ENCODE data around the gene PCDHGB4. TPM values are rescaled to one million over a fixed set of nuclear protein-coding genes. Genes with fewer than 3 reads are reported as not detected.

Gene PCDHGB4
- total RNA-seq = 3.7 and 9.3 TPM in 2 replicates

DNA sequence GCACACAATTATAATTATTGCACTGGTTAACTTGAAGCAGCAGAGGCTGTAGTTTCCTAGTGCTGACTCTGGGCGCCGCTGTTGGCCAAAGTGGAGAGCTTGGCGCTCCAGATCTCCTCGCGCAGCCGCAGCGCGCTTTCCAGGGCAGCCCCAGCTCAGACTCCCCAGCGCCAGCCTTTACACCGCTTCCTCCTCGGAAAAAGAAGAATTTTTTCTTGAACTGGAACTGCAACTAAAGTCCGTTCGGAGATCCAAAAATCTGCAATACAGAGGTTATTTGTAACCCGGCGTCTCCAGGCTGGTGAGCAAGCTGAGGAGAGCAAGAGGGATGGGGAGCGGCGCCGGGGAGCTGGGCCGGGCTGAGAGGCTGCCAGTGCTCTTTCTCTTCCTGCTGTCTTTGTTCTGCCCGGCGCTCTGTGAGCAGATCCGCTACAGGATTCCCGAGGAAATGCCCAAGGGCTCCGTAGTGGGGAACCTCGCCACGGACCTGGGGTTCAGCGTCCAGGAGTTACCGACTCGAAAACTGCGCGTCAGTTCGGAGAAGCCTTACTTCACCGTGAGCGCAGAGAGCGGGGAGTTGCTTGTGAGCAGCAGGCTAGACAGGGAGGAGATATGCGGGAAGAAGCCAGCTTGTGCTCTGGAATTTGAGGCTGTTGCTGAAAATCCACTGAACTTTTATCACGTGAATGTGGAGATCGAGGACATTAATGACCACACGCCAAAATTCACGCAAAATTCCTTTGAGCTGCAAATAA lies at the start of gene PCDHGB4:
Gene PCDHGB4, plus strand, starts transcription at position 142 of the 755 bp plus-strand sequence. Its CDS starts 187 bp downstream, at position 329.

DNA sequence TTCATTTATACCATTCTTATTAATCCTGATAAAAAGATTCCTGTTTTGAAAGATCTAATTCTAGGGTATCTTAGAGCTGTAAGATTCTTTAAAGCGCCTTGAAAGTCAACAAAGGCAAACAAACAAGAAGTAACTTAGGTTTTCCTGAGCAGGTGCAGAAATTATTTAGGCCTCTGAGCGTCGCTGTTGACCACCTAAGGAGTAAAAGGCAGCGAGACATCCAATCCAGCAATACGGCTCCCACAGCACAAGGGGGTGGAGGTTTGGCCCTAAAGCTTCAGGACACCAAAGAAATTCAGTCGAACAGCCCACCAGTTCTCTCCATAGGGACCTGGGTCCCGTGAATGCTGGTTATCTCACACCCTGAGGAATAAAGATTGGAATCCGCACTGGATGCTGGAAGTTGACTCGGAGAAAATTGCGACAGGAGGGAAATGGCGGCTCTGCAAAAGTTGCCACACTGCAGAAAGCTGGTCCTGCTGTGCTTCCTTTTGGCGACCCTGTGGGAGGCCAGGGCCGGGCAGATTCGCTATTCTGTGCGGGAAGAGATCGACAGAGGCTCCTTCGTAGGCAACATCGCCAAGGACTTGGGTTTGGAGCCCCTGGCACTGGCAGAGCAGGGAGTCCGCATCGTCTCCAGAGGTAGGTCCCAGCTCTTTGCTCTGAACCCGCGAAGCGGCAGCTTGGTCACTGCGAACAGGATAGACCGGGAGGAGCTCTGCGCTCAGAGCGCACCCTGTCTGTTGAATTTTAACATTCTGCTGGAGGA lies 48.8 kb upstream of the PCDHGB4 start, which contains the start of gene PCDHGA2:
Gene PCDHGA2, plus strand, starts transcription at position 223 of the 769 bp plus-strand sequence.

DNA sequence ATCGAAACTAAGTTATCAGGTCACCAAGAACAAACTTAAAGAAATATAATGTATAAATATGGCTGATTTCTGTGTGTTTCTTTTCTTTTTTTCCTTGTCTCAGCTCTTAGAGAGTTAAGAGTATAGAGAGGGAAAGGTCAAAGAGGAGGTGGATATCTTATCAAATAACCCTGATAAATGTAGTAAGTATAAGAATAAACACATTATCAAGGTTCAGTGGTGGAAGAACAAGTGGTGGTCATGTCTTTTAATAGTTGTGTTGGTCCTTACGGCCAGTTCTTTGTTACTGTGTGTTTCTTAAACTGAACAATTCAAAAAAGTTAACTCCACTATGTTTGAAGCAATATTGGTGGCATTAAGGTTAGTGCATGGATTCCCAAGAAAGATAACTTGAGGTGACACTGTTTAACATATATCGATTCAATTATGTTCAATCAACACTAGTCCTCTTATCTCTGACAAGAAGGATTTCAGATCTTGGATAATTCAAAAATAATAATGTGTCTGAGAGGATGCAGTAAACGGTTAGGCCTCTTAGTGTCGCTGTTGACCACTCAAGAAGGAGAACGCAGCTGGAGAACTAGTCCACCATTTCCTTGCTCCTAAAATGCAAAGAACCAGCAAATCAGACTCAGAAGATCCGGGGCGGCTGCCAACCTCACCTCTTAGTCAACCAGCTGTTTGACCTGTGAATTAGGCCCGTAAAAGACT lies 44.1 kb upstream of the PCDHGB4 start, which contains the start of gene PCDHGA3:
Gene PCDHGA3, plus strand, starts transcription at position 588 of the 711 bp plus-strand sequence. CDS start 205 bp downstream, outside the sequence.

DNA sequence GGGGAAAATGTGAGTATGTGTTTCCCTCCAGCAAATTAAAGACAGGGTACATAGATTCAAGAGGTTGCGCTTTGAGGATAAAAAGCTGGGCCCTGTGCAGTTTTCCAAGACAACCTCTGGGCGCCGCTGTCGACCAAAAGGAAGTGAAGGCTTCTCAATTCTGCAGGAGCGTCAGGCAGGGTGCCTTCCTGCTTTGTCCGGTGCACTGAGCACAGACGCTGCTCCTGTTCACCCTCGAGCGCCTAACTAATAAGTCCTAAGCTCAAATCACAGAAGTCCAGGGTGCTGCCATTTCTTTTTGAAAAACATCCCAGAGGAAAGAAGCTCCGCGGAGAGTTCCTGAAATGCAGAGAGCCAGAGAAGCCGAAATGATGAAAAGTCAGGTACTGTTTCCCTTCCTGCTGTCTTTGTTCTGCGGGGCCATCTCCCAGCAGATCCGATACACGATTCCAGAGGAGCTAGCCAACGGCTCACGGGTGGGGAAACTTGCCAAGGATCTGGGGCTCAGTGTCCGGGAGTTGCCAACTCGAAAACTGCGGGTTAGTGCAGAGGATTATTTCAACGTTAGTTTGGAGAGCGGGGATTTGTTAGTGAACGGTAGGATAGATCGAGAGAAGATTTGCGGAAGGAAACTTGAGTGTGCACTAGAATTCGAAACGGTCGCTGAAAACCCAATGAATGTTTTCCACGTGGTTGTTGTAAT lies 37.4 kb upstream of the PCDHGB4 start, which contains the start of gene PCDHGB1:
Gene PCDHGB1, plus strand, starts transcription at position 183 of the 703 bp plus-strand sequence. Its CDS starts 162 bp downstream, at position 345.

DNA sequence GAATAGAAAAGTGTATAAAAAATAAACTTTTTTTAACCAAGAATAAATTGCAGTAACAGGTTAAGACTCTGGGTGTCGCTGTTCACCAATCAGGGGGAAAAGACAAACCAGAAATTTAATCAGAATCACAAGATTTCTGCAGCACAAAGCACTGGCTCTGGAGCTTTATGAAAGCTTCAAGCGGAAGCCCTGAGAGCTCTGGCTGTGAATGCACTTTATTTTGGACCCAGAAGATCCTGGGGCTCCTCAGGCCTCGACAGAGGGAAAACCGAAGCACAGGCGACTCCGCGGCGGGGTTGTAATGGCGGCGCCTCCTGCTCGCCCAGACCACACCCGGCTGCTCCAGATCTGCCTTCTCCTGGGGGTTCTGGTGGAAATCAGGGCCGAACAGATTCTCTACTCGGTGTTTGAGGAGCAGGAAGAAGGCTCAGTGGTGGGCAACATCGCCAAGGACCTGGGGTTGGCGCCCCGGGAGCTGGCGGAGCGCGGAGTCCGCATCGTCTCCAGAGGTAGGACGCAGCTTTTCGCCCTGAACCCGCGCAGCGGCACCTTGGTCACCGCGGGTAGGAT lies 32.5 kb upstream of the PCDHGB4 start, which contains the start of gene PCDHGA4:
Gene PCDHGA4, plus strand, starts transcription at position 122 of the 570 bp plus-strand sequence. Its CDS starts 87 bp downstream, at position 209.

DNA sequence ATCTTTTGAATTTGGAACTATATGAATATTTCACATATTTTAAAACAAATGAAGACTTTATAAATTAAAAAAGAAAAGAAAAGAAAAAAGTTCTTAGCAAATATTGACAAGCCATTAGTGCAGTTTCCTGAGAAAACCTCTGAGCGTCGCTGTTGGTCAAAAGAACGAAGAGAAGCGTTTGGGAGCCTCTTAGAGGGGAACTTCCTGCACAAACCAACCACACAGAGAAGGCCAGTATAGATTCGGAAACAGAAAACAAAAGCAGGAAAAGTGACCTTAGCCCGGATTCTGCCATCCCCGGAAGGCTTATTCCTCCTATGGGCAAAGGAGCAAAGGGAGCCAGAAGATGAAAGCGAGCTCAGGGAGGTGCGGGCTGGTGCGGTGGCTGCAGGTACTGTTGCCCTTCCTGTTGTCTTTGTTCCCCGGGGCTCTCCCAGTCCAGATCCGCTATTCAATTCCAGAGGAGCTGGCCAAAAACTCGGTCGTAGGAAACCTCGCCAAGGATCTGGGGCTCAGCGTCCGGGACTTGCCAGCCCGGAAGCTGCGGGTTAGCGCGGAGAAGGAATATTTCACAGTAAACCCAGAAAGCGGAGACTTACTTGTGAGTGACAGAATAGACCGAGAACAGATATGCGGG lies 27.6 kb upstream of the PCDHGB4 start, which contains the start of gene PCDHGB2:
Gene PCDHGB2, plus strand, starts transcription at position 205 of the 637 bp plus-strand sequence. Its CDS starts 142 bp downstream, at position 347.

DNA sequence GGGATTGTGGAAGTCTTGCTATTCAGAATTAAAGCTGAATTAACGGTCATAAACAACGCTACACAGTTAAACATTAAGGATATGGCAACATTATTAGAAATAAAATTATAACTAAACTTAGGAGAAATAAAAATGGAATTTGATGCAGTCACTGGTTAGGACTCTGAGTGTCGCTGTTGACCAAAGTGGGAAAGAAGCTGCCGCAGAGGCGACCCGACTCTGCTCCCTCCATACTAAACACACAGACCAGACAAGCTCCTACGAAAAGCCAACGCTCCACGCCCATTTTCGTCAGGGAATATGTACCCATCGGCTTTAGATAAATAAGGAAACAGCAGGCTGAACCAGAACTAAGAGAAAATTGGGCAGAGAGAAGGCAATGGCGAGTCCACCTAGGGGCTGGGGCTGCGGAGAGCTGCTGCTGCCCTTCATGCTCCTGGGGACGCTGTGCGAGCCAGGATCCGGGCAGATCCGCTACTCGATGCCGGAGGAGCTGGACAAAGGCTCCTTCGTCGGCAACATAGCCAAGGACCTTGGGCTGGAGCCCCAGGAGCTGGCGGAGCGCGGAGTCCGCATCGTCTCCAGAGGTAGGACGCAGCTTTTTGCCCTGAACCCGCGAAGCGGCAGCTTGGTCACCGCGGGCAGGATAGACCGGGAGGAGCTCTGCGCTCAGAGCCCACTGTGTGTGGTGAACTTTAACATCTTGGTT lies 23.4 kb upstream of the PCDHGB4 start, which contains the start of gene PCDHGA5:
Gene PCDHGA5, plus strand, starts transcription at position 211 of the 709 bp plus-strand sequence. Its CDS starts 169 bp downstream, at position 380.

DNA sequence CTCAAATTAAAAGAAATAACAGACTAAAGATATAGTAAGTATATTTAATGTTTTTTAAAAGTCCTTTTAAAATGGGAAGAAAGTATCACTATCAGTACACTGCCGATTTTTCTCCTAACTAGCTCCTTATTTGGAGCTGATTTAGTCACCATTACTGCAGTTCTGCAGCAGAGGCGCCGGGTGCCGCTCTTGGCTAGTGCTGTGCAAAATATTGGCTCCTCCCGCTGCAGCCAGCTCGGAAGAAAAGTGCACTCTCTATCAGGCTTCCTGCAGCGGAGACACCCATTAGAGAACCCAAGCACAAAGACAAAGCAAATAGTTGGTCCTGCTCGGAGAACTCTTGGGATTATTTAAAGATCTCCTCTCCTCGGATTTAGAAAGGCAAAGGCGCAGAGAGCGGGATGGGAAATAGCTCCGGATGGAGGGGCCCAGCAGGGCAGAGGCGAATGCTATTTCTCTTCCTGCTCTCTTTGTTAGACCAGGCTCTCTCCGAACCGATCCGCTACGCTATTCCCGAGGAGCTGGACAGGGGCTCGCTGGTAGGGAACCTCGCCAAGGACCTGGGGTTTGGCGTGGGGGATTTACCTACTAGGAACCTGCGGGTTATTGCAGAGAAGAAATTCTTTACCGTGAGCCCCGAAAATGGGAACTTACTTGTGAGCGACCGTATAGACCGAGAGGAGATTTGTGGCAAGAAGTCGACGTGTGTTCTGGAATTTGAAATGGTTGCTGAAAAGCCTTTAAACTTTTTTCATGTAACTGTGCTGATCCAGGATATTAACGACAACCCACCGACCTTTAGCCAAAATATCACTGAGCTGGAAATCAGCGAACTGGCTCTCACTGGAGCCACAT lies 17.3 kb upstream of the PCDHGB4 start, which contains the start of gene PCDHGB3:
Gene PCDHGB3, plus strand, starts transcription at position 249 of the 855 bp plus-strand sequence. Its CDS starts 153 bp downstream, at position 402.

DNA sequence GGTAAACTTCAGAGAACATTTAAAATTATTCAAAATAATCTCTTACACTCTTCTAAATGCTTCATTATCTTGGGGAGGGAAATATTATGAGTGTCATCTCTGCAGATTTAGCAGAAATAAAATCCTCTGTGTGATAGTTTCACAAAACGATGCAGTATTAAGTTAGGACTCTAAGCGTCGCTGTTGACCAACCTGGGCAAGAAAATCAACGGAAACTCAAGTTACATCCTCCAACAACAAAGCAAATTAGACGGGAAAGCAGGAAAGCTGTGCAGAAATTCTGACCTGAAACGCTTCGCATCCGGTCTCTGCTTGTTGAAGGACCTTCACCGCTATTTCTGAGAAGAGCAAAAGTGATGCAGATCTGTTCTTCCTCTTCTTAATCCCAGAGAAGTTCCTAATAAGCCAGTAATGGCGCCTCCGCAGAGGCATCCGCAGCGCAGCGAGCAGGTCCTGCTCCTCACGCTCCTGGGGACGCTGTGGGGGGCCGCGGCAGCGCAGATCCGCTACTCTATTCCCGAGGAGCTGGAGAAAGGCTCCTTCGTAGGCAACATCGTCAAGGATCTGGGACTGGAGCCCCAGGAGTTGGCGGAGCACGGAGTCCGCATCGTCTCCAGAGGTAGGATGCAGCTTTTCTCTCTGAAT lies 13.7 kb upstream of the PCDHGB4 start, which contains the start of gene PCDHGA6:
Gene PCDHGA6, plus strand, starts transcription at position 219 of the 645 bp plus-strand sequence. Its CDS starts 193 bp downstream, at position 412.

DNA sequence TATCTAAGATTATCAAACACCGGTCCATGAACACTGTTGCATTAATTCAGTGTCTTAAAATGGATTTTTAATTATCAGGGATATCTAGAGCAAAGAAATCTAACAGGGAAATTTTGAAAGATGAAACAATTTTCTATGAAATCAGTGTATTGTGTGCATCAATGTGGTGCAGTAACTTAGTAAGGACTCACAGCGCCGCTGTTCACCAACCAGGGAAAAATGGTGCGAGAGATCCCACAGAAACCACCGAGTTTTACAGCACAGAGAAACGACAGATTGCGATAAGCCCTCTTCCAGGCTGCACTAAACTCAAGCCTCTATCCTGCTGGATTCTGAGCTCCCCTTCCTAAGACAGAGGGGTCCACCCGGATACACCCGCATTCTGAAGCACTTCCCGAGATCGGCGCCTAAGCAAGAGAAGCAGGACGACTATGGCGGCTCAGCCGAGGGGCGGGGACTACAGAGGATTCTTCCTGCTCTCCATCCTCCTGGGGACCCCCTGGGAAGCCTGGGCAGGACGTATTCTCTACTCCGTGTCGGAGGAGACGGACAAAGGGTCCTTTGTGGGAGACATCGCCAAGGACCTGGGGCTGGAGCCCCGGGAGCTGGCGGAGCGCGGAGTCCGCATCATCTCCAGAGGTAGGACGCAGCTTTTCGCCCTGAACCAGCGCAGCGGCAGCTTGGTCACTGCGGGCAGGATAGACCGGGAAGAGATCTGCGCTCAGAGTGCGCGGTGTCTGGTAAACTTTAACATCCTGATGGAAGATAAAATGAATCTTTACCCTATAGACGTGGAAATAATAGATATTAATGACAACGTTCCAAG lies 4.8 kb upstream of the PCDHGB4 start, which contains the start of gene PCDHGA7:
Gene PCDHGA7, plus strand, starts transcription at position 274 of the 826 bp plus-strand sequence. Its CDS starts 158 bp downstream, at position 432.

DNA sequence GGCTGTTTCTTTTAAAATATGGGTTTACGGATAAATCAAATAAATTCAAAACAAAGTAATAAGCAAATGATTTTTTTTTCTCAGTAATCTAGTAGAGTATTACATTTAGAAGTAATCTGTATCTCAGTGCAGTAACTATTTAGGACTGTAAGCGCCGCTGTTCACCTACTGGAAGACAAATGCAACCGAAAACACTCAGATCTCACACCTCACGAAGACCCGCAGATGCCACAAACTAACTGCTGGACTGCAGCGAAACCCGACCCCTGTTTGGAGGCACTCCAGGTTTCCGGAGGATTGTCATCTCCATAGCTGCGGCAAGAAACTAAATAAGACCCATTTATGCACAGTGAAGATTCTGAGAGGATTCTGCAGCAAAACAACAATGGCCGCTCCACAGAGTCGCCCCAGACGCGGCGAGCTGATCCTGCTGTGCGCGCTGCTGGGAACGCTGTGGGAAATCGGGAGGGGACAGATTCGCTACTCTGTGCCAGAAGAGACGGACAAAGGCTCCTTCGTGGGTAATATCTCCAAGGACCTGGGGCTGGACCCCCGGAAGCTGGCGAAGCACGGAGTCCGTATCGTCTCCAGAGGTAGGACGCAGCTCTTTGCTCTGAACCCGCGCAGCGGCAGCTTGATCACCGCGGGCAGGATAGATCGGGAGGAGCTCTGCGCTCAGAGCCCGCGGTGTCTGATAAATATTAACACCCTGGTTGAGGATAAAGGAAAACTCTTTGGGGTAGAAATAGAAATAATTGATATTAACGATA lies 5.1 kb downstream of the PCDHGB4 start, which contains the start of gene PCDHGA8:
Gene PCDHGA8, plus strand, starts transcription at position 205 of the 770 bp plus-strand sequence. Its CDS starts 181 bp downstream, at position 386.

DNA sequence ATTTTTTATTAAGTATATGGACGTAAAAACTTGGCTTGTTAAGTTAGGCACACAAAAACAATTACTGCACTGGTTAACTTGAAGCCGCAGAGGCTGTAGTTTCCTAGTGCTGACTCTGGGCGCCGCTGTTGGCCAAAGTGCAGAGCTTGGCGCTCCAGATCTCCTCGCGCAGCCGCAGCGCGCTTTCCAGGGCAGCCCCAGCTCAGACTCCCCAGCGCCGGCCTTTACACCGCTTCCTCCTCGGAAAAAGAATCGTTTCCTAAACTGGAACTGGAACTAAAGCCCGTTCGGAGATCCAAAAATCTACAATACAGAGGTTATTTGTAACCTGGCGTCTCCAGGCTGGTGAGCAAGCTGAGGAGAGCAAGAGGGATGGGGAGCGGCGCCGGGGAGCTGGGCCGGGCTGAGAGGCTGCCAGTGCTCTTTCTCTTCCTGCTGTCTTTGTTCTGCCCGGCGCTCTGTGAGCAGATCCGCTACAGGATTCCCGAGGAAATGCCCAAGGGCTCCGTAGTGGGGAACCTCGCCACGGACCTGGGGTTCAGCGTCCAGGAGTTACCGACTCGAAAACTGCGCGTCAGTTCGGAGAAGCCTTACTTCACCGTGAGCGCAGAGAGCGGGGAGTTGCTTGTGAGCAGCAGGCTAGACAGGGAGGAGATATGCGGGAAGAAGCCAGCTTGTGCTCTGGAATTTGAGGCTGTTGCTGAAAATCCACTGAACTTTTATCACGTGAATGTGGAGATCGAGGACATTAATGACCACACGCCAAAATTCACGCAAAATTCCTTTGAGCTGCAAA lies 10.5 kb downstream of the PCDHGB4 start, which contains the start of gene PCDHGB5:
Gene PCDHGB5, plus strand, starts transcription at position 192 of the 796 bp plus-strand sequence. Its CDS starts 181 bp downstream, at position 373.

DNA sequence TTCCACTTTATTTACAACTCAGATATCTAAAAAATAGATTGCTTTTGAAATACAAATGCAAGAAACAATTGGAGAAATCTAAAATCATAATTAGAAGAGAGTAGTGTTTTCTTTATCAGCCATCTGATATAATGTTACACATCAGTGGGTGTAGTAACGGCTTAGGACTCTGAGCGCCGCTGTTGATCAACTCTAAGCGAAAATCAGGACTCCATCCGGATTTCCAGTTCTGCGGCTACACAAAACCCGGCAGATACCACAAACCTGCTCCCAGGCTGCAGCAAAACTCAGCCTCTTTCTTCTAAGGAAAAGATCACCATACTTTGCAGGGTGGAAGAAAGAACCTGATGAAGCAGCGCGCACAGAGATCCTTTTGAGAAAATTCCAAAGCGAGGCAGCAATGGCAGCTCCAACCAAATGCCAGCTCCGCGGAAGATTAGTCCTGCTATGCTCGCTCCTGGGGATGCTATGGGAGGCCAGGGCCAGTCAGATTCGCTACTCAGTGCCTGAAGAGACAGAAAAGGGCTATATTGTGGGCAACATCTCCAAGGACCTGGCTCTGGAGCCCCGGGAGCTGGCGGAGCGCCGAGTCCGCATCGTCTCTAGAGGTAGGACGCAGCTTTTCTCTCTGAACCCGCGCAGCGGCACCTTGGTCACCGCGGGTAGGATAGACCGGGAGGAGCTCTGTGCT lies 15.2 kb downstream of the PCDHGB4 start, which contains the start of gene PCDHGA9:
Gene PCDHGA9, plus strand, starts transcription at position 226 of the 691 bp plus-strand sequence. Its CDS starts 175 bp downstream, at position 401.

DNA sequence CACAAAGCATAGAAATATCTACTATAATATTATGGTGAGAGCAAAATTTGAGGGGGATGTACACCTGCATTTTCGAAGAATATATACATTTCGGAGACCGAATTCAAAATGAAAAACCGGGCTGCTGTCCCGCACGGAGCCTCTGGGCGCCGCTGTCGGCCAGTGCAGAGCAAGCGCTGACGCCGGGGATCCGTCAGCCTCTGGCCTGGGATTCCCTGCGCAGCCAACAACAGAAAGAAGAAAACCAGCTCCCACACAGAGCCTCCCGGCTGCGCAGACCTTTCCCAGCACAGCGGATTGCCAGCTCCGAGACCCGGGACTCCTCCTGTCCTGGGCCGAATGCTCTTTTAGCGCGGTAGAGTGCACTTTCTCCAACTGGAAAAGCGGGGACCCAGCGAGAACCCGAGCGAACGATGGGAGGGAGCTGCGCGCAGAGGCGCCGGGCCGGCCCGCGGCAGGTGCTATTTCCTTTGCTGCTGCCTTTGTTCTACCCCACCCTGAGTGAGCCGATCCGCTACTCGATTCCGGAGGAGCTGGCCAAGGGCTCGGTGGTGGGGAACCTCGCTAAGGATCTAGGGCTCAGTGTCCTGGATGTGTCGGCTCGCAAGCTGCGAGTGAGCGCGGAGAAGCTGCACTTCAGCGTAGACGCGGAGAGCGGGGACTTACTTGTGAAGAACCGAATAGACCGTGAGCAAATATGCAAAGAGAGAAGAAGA lies 20.4 kb downstream of the PCDHGB4 start, which contains the start of gene PCDHGB6:
Gene PCDHGB6, plus strand, starts transcription at position 232 of the 716 bp plus-strand sequence. Its CDS starts 182 bp downstream, at position 414.

Measured in epithelial cell of alveolus of lung (primary cell).